Kidney epithelial cell (primary cell): ENCODE data around the gene MGLL. TPM values are rescaled to one million over a fixed set of nuclear protein-coding genes. Genes with fewer than 3 reads are reported as not detected.

Experiments
- DNase-seq: peaks from one replicate; pipeline ENCODE4 v3.0.0-alpha.2; 2010; ENCODE audit warnings: low read depth
- H3K27me3 ChIP-seq: 2 replicates; pipeline ENCODE4 v1.6.0; 2011; ENCODE audit warnings: low read length; ENCODE audit not compliant: control insufficient read depth, insufficient read depth
- H3K36me3 ChIP-seq: 2 replicates; pipeline ENCODE4 v1.5.1; 2011; ENCODE audit warnings: low read length; ENCODE audit not compliant: control insufficient read depth, insufficient read depth
- H3K4me3 ChIP-seq: 2 replicates; pipeline ENCODE4 v1.5.1; 2011; ENCODE audit warnings: low read depth, mild to moderate bottlenecking, control low read depth, low read length
- total RNA-seq: library from RNA; depleted of rRNA; stranded (reverse); fragments of >200 nt; gene quantifications from 2 replicates; pipeline ENCODE4 v1.2.3, GENCODE V29; 2015
- TF ChIP-seq, protein P1 (sequence below): IDR thresholded peaks from 2 replicates; pipeline ENCODE4 v1.5.1; 2011; ENCODE audit warnings: mild to moderate bottlenecking, moderate library complexity, low read length, control low read depth, inconsistent platforms; ENCODE audit not compliant: insufficient read depth, poor library complexity, severe bottlenecking

MGLL gene
- total RNA-seq, 1 donor from 2014 or later: 71.8 TPM

- DNase-seq: no peak
- H3K27me3 ChIP-seq: no peaks in the 10 kb centered on the region
- no peak overlapping the region for H3K4me3 ChIP-seq
- TF ChIP-seq, protein P1, sequence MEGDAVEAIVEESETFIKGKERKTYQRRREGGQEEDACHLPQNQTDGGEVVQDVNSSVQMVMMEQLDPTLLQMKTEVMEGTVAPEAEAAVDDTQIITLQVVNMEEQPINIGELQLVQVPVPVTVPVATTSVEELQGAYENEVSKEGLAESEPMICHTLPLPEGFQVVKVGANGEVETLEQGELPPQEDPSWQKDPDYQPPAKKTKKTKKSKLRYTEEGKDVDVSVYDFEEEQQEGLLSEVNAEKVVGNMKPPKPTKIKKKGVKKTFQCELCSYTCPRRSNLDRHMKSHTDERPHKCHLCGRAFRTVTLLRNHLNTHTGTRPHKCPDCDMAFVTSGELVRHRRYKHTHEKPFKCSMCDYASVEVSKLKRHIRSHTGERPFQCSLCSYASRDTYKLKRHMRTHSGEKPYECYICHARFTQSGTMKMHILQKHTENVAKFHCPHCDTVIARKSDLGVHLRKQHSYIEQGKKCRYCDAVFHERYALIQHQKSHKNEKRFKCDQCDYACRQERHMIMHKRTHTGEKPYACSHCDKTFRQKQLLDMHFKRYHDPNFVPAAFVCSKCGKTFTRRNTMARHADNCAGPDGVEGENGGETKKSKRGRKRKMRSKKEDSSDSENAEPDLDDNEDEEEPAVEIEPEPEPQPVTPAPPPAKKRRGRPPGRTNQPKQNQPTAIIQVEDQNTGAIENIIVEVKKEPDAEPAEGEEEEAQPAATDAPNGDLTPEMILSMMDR: no peak
- H3K36me3 ChIP-seq: no peaks in the 10 kb centered on the region
These were observed 37.4 kb upstream of the MGLL start for GRCh38 chr3:127859730-127860129.

- DNase-seq: no peak
- Histone ChIP-seq H3K36me3 (no peaks in the 10 kb centered on the region), H3K4me3 (no peak overlapping the region), H3K27me3 (no peaks in the 10 kb centered on the region)
- TF ChIP-seq, protein P1: no peak
These were observed 36.6 kb upstream of the MGLL start for GRCh38 chr3:127858937-127859336.

DNA sequence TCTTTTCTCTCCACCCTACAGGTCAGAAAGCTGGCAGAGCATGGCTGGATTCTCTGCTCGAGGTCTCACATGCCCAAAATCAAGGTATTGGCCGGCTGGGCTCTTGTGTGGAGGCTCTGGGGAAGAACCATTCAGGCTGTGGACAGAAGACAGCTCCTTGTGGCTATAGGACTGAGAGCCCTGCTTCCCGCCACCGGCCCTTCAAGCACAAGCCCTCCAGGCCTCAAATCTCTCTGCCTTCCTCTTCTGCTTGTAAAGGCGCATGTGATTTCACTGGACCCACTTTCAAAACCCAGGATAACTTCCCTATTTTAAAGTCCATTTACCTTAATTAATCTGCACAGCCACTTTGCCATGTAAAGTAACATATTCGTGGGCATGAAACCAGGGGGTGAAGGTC is 36.2 kb upstream of the MGLL start:
- TF ChIP-seq, protein P1: no peak
- Histone ChIP-seq H3K27me3 (no peaks in the 10 kb centered on the region), H3K4me3 (no peak overlapping the region), H3K36me3 (no peaks in the 10 kb centered on the region)
- no peak for DNase-seq

DNA sequence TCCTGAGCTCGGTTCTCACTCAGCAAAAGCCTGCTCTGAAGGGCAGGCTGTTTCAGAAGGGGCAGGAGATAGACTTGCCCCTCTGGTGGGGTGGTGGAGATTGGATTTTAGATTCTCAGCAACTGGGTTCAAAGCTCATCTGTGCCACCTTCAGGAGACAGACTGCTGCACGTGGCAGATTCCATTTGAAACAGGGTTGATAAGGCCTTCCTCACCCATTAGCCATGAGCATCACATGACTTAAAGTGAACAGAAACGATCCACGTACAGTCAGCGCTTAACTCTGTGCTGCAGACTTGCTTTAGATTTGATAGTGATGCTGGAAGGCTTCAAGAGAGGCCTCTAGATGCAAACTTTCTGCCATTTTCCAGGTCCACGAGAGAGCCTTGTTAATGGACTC is 35.0 kb upstream of the MGLL start:
- TF ChIP-seq, protein P1: no peak
- H3K36me3 ChIP-seq: no peaks in the 10 kb centered on the region
- no peak for DNase-seq
- H3K4me3 ChIP-seq: no peak overlapping the region
- H3K27me3 ChIP-seq: no peaks in the 10 kb centered on the region

GRCh38 chr3:127856801-127857200 is 34.5 kb upstream of the MGLL start:
- no peaks in the 10 kb centered on the region for H3K27me3 ChIP-seq
- no peaks in the 10 kb centered on the region for H3K36me3 ChIP-seq
- DNase-seq: no peak
- no peak overlapping the region for H3K4me3 ChIP-seq
- TF ChIP-seq, protein P1: no peak

GRCh38 chr3:127855246-127855645 is 32.9 kb upstream of the MGLL start:
- Histone ChIP-seq H3K27me3 (no peaks in the 10 kb centered on the region), H3K4me3 (no peak overlapping the region), H3K36me3 (no peaks in the 10 kb centered on the region)
- DNase-seq: no peak
- TF ChIP-seq, protein P1: no peak
